ENCODE results near the gene STARD4. TPM values are rescaled to one million over a fixed set of nuclear protein-coding genes. Genes with fewer than 3 reads are reported as not detected.

The STARD4 gene
- total RNA-seq, 1 donor from 2014 or later: 9.9 TPM

DNA sequence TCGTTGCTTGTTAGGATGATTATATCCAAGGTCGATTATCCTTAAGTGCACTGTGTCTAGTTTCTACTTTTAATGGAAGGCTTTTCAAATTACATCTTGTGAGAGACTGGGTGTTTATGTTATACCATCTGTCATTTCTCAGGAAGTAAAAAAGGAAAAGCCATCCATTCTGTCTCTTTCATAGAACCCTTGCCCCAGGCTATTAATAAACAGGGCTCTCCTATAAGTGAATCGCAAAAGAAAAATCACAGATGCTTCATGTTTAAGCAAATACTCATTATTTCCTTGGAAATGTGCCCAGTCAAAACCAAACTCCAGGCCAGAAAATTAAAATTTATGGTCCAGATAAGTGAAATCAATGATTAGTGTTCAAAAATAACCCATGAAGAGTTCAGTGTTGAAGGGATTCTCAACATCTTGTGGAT lies 58.1 kb downstream of the STARD4 start:
- H3K9ac ChIP-seq (ENCODE audit: low read depth in 1 of 3, low read length in 3 of 3): no peak overlapping the region
- no peak overlapping the region for H3K27ac ChIP-seq (ENCODE audit: low read depth, low read length)
- no peaks in the 10 kb centered on the region for H3K36me3 ChIP-seq (ENCODE audit: control insufficient read depth in 3 of 3, insufficient read depth in 3 of 3, low read length in 3 of 3)
- no peaks in the 10 kb centered on the region for H3K9me3 ChIP-seq (ENCODE audit: control insufficient read depth in 3 of 3, low read length in 3 of 3)
- H3K27me3 ChIP-seq (ENCODE audit: control insufficient read depth in 3 of 3, insufficient read depth in 3 of 3, low read length in 3 of 3): no peaks in the 10 kb centered on the region
- H3K4me1 ChIP-seq (ENCODE audit: control insufficient read depth in 3 of 3, insufficient read depth in 3 of 3, low read length in 3 of 3): no peaks in the 10 kb centered on the region
- no peak overlapping the region for H3K4me3 ChIP-seq (ENCODE audit: low read length in 3 of 3)

DNA sequence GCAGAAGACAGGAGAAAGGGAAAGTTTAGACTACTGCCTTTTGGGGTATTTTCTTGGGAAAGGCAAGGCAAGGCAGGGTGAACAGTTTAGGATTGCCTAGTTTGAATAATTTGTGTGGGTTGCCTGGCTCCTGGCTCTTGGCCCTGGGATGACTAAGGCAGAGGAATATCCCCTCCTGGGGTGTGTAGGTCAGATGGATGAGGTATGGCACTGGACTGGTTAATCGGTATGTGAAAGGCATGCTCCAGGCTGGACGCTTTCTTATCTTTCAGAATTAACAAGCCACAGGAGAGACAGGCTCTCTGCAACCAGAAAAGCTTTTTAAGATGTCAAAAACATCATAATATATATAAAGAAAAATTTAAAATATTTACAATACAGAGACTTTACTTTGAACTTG lies 58.6 kb downstream of the STARD4 start:
- Histone ChIP-seq H3K27me3 (ENCODE audit: control insufficient read depth in 3 of 3, insufficient read depth in 3 of 3, low read length in 3 of 3) (no peaks in the 10 kb centered on the region), H3K36me3 (ENCODE audit: control insufficient read depth in 3 of 3, insufficient read depth in 3 of 3, low read length in 3 of 3) (no peaks in the 10 kb centered on the region), H3K4me3 (ENCODE audit: low read length in 3 of 3) (no peak overlapping the region), H3K9me3 (ENCODE audit: control insufficient read depth in 3 of 3, low read length in 3 of 3) (no peaks in the 10 kb centered on the region), H3K27ac (ENCODE audit: low read depth, low read length) (no peak overlapping the region), H3K9ac (ENCODE audit: low read depth in 1 of 3, low read length in 3 of 3) (no peak overlapping the region), H3K4me1 (ENCODE audit: control insufficient read depth in 3 of 3, insufficient read depth in 3 of 3, low read length in 3 of 3) (no peaks in the 10 kb centered on the region)

DNA sequence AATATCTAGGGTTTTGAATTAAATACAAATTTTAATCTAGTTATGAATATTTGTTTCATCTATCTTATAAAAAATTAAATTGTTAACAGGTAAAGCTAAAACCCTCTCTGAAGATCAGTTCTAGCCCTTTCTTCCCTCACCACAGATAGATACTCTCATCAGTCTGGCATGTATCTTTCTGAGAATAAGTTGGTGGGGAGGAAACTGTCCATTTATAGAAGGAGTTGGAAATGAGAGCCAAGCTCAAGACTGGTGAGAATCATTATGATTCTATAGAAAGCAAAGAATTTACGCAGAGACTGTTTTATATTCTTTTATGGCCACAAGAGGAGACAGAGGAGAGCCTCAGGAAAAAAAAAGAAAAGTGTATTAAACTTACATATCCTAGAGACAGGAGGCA lies 59.0 kb downstream of the STARD4 start:
- Histone ChIP-seq H3K4me1 (ENCODE audit: control insufficient read depth in 3 of 3, insufficient read depth in 3 of 3, low read length in 3 of 3) (no peaks in the 10 kb centered on the region), H3K9ac (ENCODE audit: low read depth in 1 of 3, low read length in 3 of 3) (no peak overlapping the region), H3K9me3 (ENCODE audit: control insufficient read depth in 3 of 3, low read length in 3 of 3) (no peaks in the 10 kb centered on the region), H3K36me3 (ENCODE audit: control insufficient read depth in 3 of 3, insufficient read depth in 3 of 3, low read length in 3 of 3) (no peaks in the 10 kb centered on the region), H3K4me3 (ENCODE audit: low read length in 3 of 3) (no peak overlapping the region), H3K27me3 (ENCODE audit: control insufficient read depth in 3 of 3, insufficient read depth in 3 of 3, low read length in 3 of 3) (no peaks in the 10 kb centered on the region), H3K27ac (ENCODE audit: low read depth, low read length) (no peak overlapping the region)

DNA sequence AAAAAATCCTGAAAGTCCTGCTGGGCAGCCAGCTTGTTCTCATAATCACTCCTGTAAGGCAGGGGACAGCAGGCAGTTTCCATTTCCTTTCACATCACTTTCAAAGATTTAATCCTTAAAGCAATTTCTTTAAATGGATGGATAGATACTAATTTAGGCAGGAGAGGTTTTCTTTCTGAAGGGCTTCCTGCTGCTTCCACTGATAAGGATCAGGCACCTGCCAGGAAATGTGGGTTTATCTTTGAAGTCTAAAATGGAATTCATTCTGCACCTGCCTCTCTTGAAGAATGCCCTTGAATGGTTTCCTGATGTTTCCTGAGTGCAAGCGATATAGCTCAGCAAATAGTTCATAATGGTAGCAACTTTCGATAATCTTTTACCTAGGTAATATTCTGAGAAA lies 64.5 kb downstream of the STARD4 start:
- Histone ChIP-seq H3K27me3 (ENCODE audit: control insufficient read depth in 3 of 3, insufficient read depth in 3 of 3, low read length in 3 of 3) (no peaks in the 10 kb centered on the region), H3K27ac (ENCODE audit: low read depth, low read length) (no peak overlapping the region), H3K4me1 (ENCODE audit: control insufficient read depth in 3 of 3, insufficient read depth in 3 of 3, low read length in 3 of 3) (no peaks in the 10 kb centered on the region), H3K9ac (ENCODE audit: low read depth in 1 of 3, low read length in 3 of 3) (no peak overlapping the region), H3K4me3 (ENCODE audit: low read length in 3 of 3) (no peak overlapping the region), H3K9me3 (ENCODE audit: control insufficient read depth in 3 of 3, low read length in 3 of 3) (no peaks in the 10 kb centered on the region), H3K36me3 (ENCODE audit: control insufficient read depth in 3 of 3, insufficient read depth in 3 of 3, low read length in 3 of 3) (no peaks in the 10 kb centered on the region)

DNA sequence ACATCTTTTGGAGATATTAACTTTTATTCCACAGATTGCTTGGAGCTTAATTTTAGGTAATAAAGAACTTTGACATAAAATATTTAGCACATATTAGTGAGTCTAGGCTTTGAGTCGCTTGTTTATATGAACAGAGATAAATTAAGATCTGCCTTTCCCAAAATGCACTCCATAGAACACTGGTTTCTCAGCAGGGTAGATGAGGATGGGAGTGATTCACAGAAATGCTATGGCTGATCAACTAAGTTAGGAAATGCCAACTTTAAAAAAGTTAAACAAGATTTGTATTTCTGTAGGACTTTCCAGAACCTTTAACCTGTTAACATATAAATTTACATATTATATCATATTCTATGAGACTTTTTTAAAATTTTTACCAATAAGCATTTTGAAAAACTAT lies 65.2 kb downstream of the STARD4 start:
- Histone ChIP-seq H3K36me3 (ENCODE audit: control insufficient read depth in 3 of 3, insufficient read depth in 3 of 3, low read length in 3 of 3) (no peaks in the 10 kb centered on the region), H3K9me3 (ENCODE audit: control insufficient read depth in 3 of 3, low read length in 3 of 3) (no peaks in the 10 kb centered on the region), H3K27me3 (ENCODE audit: control insufficient read depth in 3 of 3, insufficient read depth in 3 of 3, low read length in 3 of 3) (no peaks in the 10 kb centered on the region), H3K9ac (ENCODE audit: low read depth in 1 of 3, low read length in 3 of 3) (no peak overlapping the region), H3K27ac (ENCODE audit: low read depth, low read length) (no peak overlapping the region), H3K4me3 (ENCODE audit: low read length in 3 of 3) (no peak overlapping the region), H3K4me1 (ENCODE audit: control insufficient read depth in 3 of 3, insufficient read depth in 3 of 3, low read length in 3 of 3) (no peaks in the 10 kb centered on the region)

Other genes with a start within 250 kb of the STARD4 start
- 179 TPM for gene NREP, start 244.7 kb upstream of the STARD4 start, total RNA-seq